HEK293 (cell line): ENCODE results near the gene ROM1.

Experiments
- CTCF ChIA-PET: fragments of 350-600 bp; formaldehyde crosslinking; extraction: SDS; loops from one replicate; lab custom pipeline; 2021; ENCODE audit warnings: antibody characterized with exemption; lab: Yijun Ruan, JAX
- POLR2A ChIA-PET: fragments of 300-600 bp; formaldehyde crosslinking; extraction: SDS; loops from one replicate; lab custom pipeline; 2020; ENCODE audit warnings: antibody characterized with exemption, inconsistent platforms; lab: Yijun Ruan, JAX
- H3K27ac ChIP-seq: fragments of 200-500 bp; sonication (Bioruptor generic); 2 replicates; pipeline ENCODE4 v1.5.1; 2014; ENCODE audit warnings: low read depth, low read length, control low read depth, inconsistent platforms; ENCODE audit errors: extremely low read depth
- H3K36me3 ChIP-seq, 2 experiments: fragments of 200-500 bp in 1 of 2; sonication (Bioruptor generic) in 1 of 2; 1 replicate in 1 of 2; 2 replicates in 1 of 2; pipeline ENCODE4 v1.5.1; 2014 to 2017; ENCODE audit warnings: inconsistent platforms in 2 of 2, low read length in 2 of 2; ENCODE audit not compliant: control insufficient read depth in 2 of 2, insufficient read depth in 1 of 2
- H3K4me1 ChIP-seq: fragments of 200-500 bp; sonication (Bioruptor generic); 2 replicates; pipeline ENCODE4 v1.5.1; 2014; ENCODE audit warnings: mild to moderate bottlenecking, low read length, inconsistent platforms; ENCODE audit not compliant: control insufficient read depth, insufficient read depth
- H3K4me3 ChIP-seq: 2 replicates; pipeline ENCODE4 v1.5.1; 2011; ENCODE audit warnings: low read depth, mild to moderate bottlenecking, control low read depth, low read length, moderate library complexity
- H3K9me3 ChIP-seq: fragments of 200-500 bp; sonication (Bioruptor generic); 2 replicates; pipeline ENCODE4 v1.5.1; 2014; ENCODE audit warnings: low read depth, low read length, inconsistent platforms; ENCODE audit not compliant: control insufficient read depth, insufficient read depth
- GLI4 ChIP-seq: fragments of 450-650 bp; formaldehyde crosslinking; IDR thresholded peaks from 2 replicates; pipeline ENCODE4 v1.5.1; 2016; ENCODE audit warnings: missing biosample characterization, missing genetic modification characterization
- HOXA7 ChIP-seq: sonication (generic); formaldehyde crosslinking; IDR thresholded peaks from 2 replicates; pipeline ENCODE4 v1.8.1; 2022; ENCODE audit warnings: missing genetic modification reagents, borderline replicate concordance
- KLF16 ChIP-seq: fragments of 450-650 bp; formaldehyde crosslinking; IDR thresholded peaks from 2 replicates; pipeline ENCODE4 v1.5.1; 2017; ENCODE audit warnings: missing biosample characterization, missing genetic modification characterization
- KLF17 ChIP-seq: fragments of 450-650 bp; formaldehyde crosslinking; IDR thresholded peaks from 2 replicates; pipeline ENCODE4 v1.5.1; 2016; ENCODE audit warnings: missing biosample characterization, missing genetic modification characterization
- PRDM1 ChIP-seq: fragments of 450-650 bp; formaldehyde crosslinking; IDR thresholded peaks from 2 replicates; pipeline ENCODE4; 2016; ENCODE audit warnings: missing biosample characterization, missing genetic modification characterization
- PRDM10 ChIP-seq: fragments of 450-650 bp; formaldehyde crosslinking; IDR thresholded peaks from 2 replicates; pipeline ENCODE4 v1.5.1; 2016; ENCODE audit warnings: missing biosample characterization, missing genetic modification characterization
- PRDM4 ChIP-seq: fragments of 450-650 bp; formaldehyde crosslinking; IDR thresholded peaks from 2 replicates; pipeline ENCODE4 v1.5.1; 2017; ENCODE audit warnings: missing biosample characterization, missing genetic modification characterization
- SETDB1 ChIP-seq: IDR thresholded peaks from one replicate; pipeline ENCODE4 v1.6.1; 2017; ENCODE audit warnings: mild to moderate bottlenecking, low read length, moderate library complexity, mixed read lengths; ENCODE audit not compliant: insufficient read length
- TSHZ1 ChIP-seq: fragments of 450-650 bp; formaldehyde crosslinking; IDR thresholded peaks from 2 replicates; pipeline ENCODE4 v1.5.1; 2016; ENCODE audit warnings: missing biosample characterization, missing genetic modification characterization, borderline replicate concordance
- ZFHX2 ChIP-seq: fragments of 450-650 bp; formaldehyde crosslinking; conservative IDR thresholded peaks from 2 replicates; pipeline ENCODE4 v1.5.1; 2016; ENCODE audit warnings: missing biosample characterization, missing genetic modification characterization
- ZFP3 ChIP-seq: fragments of 450-650 bp; formaldehyde crosslinking; IDR thresholded peaks from 2 replicates; pipeline ENCODE4 v1.5.1; 2016; ENCODE audit warnings: low read depth, missing biosample characterization, missing genetic modification characterization
- ZFP69B ChIP-seq: fragments of 450-650 bp; formaldehyde crosslinking; IDR thresholded peaks from 2 replicates; pipeline ENCODE4 v1.5.1; 2016; ENCODE audit warnings: missing biosample characterization, missing genetic modification characterization
- ZNF114 ChIP-seq: fragments of 450-650 bp; formaldehyde crosslinking; IDR thresholded peaks from 2 replicates; pipeline ENCODE4 v1.5.0; 2017; ENCODE audit warnings: missing biosample characterization, missing genetic modification characterization
- ZNF148 ChIP-seq: fragments of 450-650 bp; formaldehyde crosslinking; IDR thresholded peaks from 2 replicates; pipeline ENCODE4 v1.5.0; 2017; ENCODE audit warnings: missing biosample characterization, missing genetic modification characterization, borderline replicate concordance
- ZNF19 ChIP-seq: fragments of 450-650 bp; formaldehyde crosslinking; IDR thresholded peaks from 2 replicates; pipeline ENCODE4; 2016; ENCODE audit warnings: missing biosample characterization, missing genetic modification characterization, low read depth
- ZNF2 ChIP-seq: fragments of 450-650 bp; formaldehyde crosslinking; IDR thresholded peaks from 2 replicates; pipeline ENCODE4 v1.5.1; 2016; ENCODE audit warnings: missing biosample characterization, missing genetic modification characterization
- ZNF221 ChIP-seq: fragments of 450-650 bp; formaldehyde crosslinking; IDR thresholded peaks from 2 replicates; pipeline ENCODE4 v1.5.1; 2017; ENCODE audit warnings: missing biosample characterization, missing genetic modification characterization, borderline replicate concordance
- ZNF366 ChIP-seq: fragments of 450-650 bp; formaldehyde crosslinking; conservative IDR thresholded peaks from 2 replicates; pipeline ENCODE4 v1.5.1; 2016; ENCODE audit warnings: missing biosample characterization, missing genetic modification characterization
- ZNF514 ChIP-seq: fragments of 450-650 bp; formaldehyde crosslinking; IDR thresholded peaks from 2 replicates; pipeline ENCODE4 v1.5.1; 2016; ENCODE audit warnings: missing biosample characterization, missing genetic modification characterization
- ZNF555 ChIP-seq: fragments of 450-650 bp; formaldehyde crosslinking; conservative IDR thresholded peaks from 2 replicates; pipeline ENCODE4 v1.5.1; 2017; ENCODE audit warnings: missing biosample characterization, mild to moderate bottlenecking, missing genetic modification characterization, inconsistent platforms
- ZNF585B ChIP-seq: fragments of 450-650 bp; formaldehyde crosslinking; IDR thresholded peaks from 2 replicates; pipeline ENCODE4 v1.5.1; 2016; ENCODE audit warnings: missing biosample characterization, missing genetic modification characterization
- ZNF660 ChIP-seq: fragments of 450-650 bp; IDR thresholded peaks from 2 replicates; pipeline ENCODE4 v1.5.1; 2018; ENCODE audit warnings: missing biosample characterization, mild to moderate bottlenecking, missing genetic modification characterization
- ZNF701 ChIP-seq: fragments of 450-650 bp; formaldehyde crosslinking; IDR thresholded peaks from 2 replicates; pipeline ENCODE4 v1.5.1; 2016; ENCODE audit warnings: missing biosample characterization, missing genetic modification characterization
- ZNF843 ChIP-seq: fragments of 450-650 bp; formaldehyde crosslinking; IDR thresholded peaks from 2 replicates; pipeline ENCODE4 v1.5.1; 2016; ENCODE audit warnings: missing biosample characterization, missing genetic modification characterization

The ROM1 gene

GRCh38 chr11:62607714-62608113 lies 5.3 kb upstream of the ROM1 start:
- TF ChIP-seq ZNF701 (no peak), PRDM10 (no peak), ZFHX2 (tag by site-specific recombination) (no peak), HOXA7 (CRISPR knock-in tag) (no peak), ZFP69B (tag by site-specific recombination) (no peak), ZNF555 (tag by site-specific recombination) (no peak), ZNF2 (tag by site-specific recombination) (no peak), ZNF366 (tag by site-specific recombination) (no peak), ZNF843 (tag by site-specific recombination) (no peak), ZNF585B (no peak), ZNF114 (tag by site-specific recombination) (no peak), ZNF514 (tag by site-specific recombination) (no peak), SETDB1 (no peak), KLF17 (tag by site-specific recombination) (no peak), ZNF221 (no peak), ZNF660 (tag by site-specific recombination) (no peak), PRDM4 (no peak), GLI4 (tag by site-specific recombination) (no peak)
- Histone ChIP-seq H3K27ac (no peak overlapping the region), H3K4me3 (no peak overlapping the region), H3K4me1 (no peaks in the 10 kb centered on the region), H3K36me3 (peaks cover 0 to 58% of the 10 kb centered on the region in 2 experiments; a peak in 1 of 3 replicates), H3K9me3 (no peaks in the 10 kb centered on the region)
- POLR2A ChIA-PET: interaction anchor here (0.6 to 1.2 kb wide), 4 partner anchors 16 to 834 kb away, joined by 3 to 7 read pairs (median 4); partner anchors contain the start of genes EEF1G, INTS5 and TUT1
- CTCF ChIA-PET: interaction anchor here (0.7 to 2.1 kb wide), 3 partner anchors 14 to 98 kb away, joined by 3 to 9 read pairs (median 3); no protein-coding TSS in a partner anchor

- POLR2A ChIA-PET: interaction anchor here (1.2 to 3.6 kb wide), 3 partner anchors 17 to 35 kb away, joined by 3 to 28 read pairs (median 7); partner anchors contain the start of genes EEF1G and TUT1
- CTCF ChIA-PET: interaction anchor here (1.6 to 2.1 kb wide), 2 partner anchors 15 to 184 kb away, joined by 3 to 9 read pairs; no protein-coding TSS in a partner anchor
- H3K27ac ChIP-seq: no peak overlapping the region
- peaks cover 0 to 50% of the 10 kb centered on the region in 2 experiments; a peak in 1 of 3 replicates for H3K36me3 ChIP-seq
- no peaks in the 10 kb centered on the region for H3K4me1 ChIP-seq
- H3K4me3 ChIP-seq: no peak overlapping the region
- H3K9me3 ChIP-seq: no peaks in the 10 kb centered on the region
- TF ChIP-seq ZNF19 (tag by site-specific recombination): no peak
- no peak for TF ChIP-seq TSHZ1 (tag by site-specific recombination)
- no peak for TF ChIP-seq KLF16 (tag by site-specific recombination)
- TF ChIP-seq ZFP3: no peak
- TF ChIP-seq PRDM1 (tag by site-specific recombination): no peak
- TF ChIP-seq ZNF148: no peak
Observed at GRCh38 chr11:62608776-62609175, 4.3 kb upstream of the ROM1 start.
